Large intestine (tissue), 3 donors: ENCODE data around the gene SPRN. TPM values are rescaled to one million over a fixed set of nuclear protein-coding genes. Genes with fewer than 3 reads are reported as not detected.

ENCODE experiments used
- DNase-seq, 2 donors: peaks; one replicate each; pipeline versions ENCODE4 v3.0.0 to v3.0.0-alpha.2; 2013
- H3K27ac ChIP-seq: one replicate; pipeline ENCODE4 v1.5.1; 2013; ENCODE audit warnings: low read length
- H3K27me3 ChIP-seq: 2 replicates; pipeline ENCODE4 v1.6.1; 2013; ENCODE audit warnings: low read length; ENCODE audit not compliant: control insufficient read depth, insufficient read depth
- H3K36me3 ChIP-seq: 2 replicates; pipeline ENCODE4 v1.6.1; 2013; ENCODE audit warnings: low read length; ENCODE audit not compliant: control insufficient read depth, insufficient read depth
- H3K4me1 ChIP-seq: one replicate; pipeline ENCODE4 v1.6.1; 2013; ENCODE audit warnings: low read length; ENCODE audit not compliant: control insufficient read depth, insufficient read depth
- H3K4me3 ChIP-seq: one replicate; pipeline ENCODE4 v1.5.1; 2013; ENCODE audit warnings: low read length
- H3K9me3 ChIP-seq: one replicate; pipeline ENCODE4 v1.6.1; 2013; ENCODE audit warnings: mild to moderate bottlenecking, low read depth, low read length, moderate library complexity; ENCODE audit not compliant: control insufficient read depth
- WGBS: methylation state at CpG from one replicate; pipeline ENCODE4 v1.1.5; 2013; ENCODE audit warnings: low lambda C conversion rate; ENCODE audit not compliant: insufficient coverage; 5-methylcytosine and 5-hydroxymethylcytosine counted together
- polyA plus RNA-seq: library from polyadenylated mRNA; unstranded; fragments of 120-200 nt; gene quantifications from one replicate; pipeline ENCODE4 v1.2.1, GENCODE V29; 2013

The SPRN gene
- polyA plus RNA-seq, 1 donor: 4.9 TPM

DNA sequence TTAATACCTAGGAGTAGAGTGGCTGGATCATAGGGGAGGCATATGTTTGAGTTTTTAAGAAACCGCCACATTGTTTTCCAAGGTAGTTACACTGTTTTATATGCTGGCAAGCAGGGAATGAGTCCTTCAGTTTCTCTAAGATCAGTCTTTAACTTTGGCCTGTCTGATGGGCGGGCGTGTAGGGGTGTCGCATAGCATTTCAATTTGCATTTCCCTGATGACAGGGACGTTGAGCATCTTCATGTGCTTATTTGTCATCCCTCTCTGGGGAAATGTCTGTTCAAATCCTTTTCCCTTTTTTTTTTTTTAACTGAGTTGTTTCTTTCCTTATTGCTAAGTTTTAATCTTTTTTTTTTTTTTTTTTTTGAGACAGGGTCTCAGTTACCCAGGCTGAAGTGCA lies 20.6 kb downstream of the SPRN start:
- Histone ChIP-seq H3K27ac (no peak overlapping the region), H3K36me3 (peaks cover 74% of the 10 kb centered on the region)

DNA sequence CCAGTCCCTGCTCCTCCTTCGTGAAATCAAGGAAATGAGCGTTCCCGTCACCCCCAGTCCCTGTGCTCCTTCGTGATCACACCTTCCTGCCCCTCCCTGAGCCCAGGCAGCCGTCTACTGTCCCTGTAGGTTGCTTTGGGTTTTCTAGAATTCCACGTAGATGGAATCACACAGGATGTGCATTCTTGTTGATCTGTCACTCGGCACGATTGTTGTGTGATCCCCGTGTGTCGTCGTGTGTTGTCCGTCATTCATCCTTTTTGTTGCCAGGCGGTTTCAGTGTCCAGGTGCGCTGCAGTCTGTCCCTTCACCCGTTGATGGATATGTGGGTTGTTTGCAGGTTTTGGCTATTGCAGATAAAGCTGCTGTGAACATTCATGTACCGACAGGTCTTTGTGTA lies 21.1 kb downstream of the SPRN start:
- no peaks in the 10 kb centered on the region for H3K9me3 ChIP-seq
- H3K36me3 ChIP-seq: peaks cover 75% of the 10 kb centered on the region
- no peak for DNase-seq
- no peaks in the 10 kb centered on the region for H3K27me3 ChIP-seq
- no peak overlapping the region for H3K27ac ChIP-seq
- H3K4me3 ChIP-seq: no peak overlapping the region
- no peaks in the 10 kb centered on the region for H3K4me1 ChIP-seq
- 93% methylated on average over 3 of the region's 16 CpGs for WGBS

More for the DNA sequence above, 20.6 kb downstream of the SPRN start:
- no peaks in the 10 kb centered on the region for H3K4me1 ChIP-seq
- no peaks in the 10 kb centered on the region for H3K27me3 ChIP-seq
- 60% methylated on average over 1 of the region's 5 CpGs for WGBS
- no peaks in the 10 kb centered on the region for H3K9me3 ChIP-seq
- no peak for DNase-seq
- no peak overlapping the region for H3K4me3 ChIP-seq

DNA sequence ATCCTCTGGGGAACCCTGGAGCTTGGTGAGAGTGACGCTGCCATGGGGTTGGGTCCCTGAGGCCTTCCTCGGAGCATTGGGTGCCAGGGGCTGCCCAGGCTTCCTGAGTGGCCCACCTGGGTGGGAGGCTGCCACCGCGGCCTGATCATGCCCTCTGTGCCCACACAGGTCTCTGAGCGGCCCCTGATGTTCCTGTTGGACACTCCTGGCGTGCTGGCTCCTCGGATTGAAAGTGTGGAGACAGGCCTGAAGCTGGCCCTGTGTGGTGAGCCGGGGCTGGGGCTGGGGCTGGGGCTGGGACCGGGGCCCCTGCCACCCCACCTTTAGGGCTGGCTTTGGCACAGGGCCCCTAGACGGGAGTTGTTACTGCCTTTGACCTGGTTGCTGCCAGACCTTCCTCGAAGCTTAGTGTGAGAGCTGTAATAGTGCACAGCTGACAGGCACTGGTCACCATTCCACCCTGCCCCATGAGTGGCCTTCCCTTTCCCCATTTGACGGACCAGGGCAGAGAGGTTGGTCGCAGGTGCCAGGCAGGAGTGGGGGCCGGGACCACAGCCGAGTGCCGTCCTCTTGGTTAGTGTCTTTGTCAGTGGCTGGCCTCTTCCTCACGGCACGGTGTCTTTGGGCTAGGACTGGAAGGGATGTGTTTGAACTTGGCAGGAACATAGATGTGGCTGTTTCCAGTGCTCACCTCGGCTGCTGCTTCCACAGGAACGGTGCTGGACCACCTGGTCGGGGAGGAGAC lies 22.3 kb downstream of the SPRN start:
- H3K4me1 ChIP-seq: no peaks in the 10 kb centered on the region
- H3K9me3 ChIP-seq: no peaks in the 10 kb centered on the region
- no peak for DNase-seq
- H3K36me3 ChIP-seq: peaks cover 73% of the 10 kb centered on the region
- no peaks in the 10 kb centered on the region for H3K27me3 ChIP-seq
- no CpG with 5 or more reads among the region's 21 CpGs for WGBS
- no peak overlapping the region for H3K27ac ChIP-seq
- H3K4me3 ChIP-seq: no peak overlapping the region

DNA sequence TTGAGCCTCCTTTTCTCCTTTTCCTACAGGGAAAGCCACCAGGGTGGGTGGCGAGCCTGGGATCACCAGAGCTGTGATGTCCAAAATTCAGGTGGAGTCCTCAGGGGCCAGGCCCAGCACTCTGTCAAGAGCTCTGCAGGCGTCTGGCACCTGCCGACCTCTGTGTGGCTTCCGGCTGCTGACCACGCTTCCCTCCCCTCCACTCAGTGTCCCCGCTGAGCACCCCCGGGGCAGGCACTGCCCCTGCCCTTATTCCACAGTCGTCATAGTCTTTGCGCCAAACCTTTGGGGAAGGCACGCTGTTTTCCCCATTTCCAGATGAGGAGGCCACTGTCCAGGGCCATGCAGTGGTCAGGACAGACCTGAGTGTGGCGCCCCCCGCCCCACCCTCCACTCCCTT lies 22.9 kb downstream of the SPRN start:
- H3K9me3 ChIP-seq: no peaks in the 10 kb centered on the region
- H3K4me3 ChIP-seq: no peak overlapping the region
- H3K4me1 ChIP-seq: no peaks in the 10 kb centered on the region
- WGBS: no CpG with 5 or more reads among the region's 12 CpGs
- H3K27me3 ChIP-seq: no peaks in the 10 kb centered on the region
- H3K36me3 ChIP-seq: peaks cover 72% of the 10 kb centered on the region
- H3K27ac ChIP-seq: no peak overlapping the region
- no peak for DNase-seq

DNA sequence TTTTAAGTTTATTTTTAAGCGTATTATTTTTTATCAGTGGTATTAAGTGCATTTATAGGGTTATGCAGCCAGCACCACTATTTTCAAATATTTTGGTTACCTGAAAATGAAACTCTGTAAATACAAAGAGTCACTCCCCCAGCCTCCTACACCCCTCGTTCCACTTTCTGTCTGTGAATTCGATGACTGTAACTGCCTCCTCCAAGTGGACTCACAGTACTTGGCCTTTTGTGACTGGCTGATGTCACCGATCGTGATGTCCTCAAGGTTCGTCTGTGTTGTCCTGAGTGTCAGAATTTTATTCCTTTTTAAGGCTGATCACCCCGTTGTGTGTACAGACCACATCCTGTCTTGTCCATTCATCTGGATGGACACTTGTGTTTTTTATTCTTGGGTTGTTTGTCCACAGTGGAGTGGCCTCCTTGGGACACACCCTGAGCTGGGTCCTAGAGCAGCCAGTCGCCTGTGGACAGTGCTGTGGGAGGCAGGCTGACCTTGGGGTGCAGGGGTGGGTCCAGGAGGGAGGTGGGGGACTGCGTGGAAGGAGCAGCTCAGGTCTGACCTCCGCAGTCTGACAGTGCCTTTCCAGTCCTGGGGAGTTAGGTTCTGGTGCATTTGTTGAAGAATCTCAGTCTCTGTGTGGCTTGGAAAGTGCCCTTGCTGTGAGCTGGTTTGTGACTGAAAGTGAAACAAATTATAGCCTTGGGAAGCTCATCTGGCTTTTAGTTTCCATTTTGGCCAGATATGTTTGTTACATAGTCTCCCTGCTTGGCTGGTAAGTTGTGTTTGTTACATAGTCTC lies 23.6 kb downstream of the SPRN start:
- 100% methylated on average over 1 of the region's 10 CpGs for WGBS
- Histone ChIP-seq H3K36me3 (peaks cover 76% of the 10 kb centered on the region), H3K27me3 (no peaks in the 10 kb centered on the region), H3K9me3 (no peaks in the 10 kb centered on the region), H3K4me3 (no peak overlapping the region), H3K4me1 (no peaks in the 10 kb centered on the region), H3K27ac (no peak overlapping the region)
- no peak for DNase-seq

- Histone ChIP-seq H3K4me1 (peaks cover 7% of the 10 kb centered on the region), H3K27ac (no peak overlapping the region), H3K4me3 (no peak overlapping the region), H3K27me3 (no peaks in the 10 kb centered on the region), H3K36me3 (peaks cover 64% of the 10 kb centered on the region), H3K9me3 (no peaks in the 10 kb centered on the region)
- WGBS: no CpG with 5 or more reads among the region's 19 CpGs
- DNase-seq: no peak
Measured at GRCh38 chr10:133399123-133399601, 25.3 kb downstream of the SPRN start.

- Histone ChIP-seq H3K4me1 (peaks cover 7% of the 10 kb centered on the region), H3K27ac (no peak overlapping the region), H3K27me3 (no peaks in the 10 kb centered on the region), H3K4me3 (no peak overlapping the region), H3K36me3 (peaks cover 57% of the 10 kb centered on the region), H3K9me3 (no peaks in the 10 kb centered on the region)
- no peak for DNase-seq
- no CpG with 5 or more reads among the region's 7 CpGs for WGBS
Measured at GRCh38 chr10:133397938-133398337, 26.5 kb downstream of the SPRN start.

GRCh38 chr10:133396035-133396624 lies 28.3 kb downstream of the SPRN start:
- H3K4me3 ChIP-seq: no peak overlapping the region
- H3K4me1 ChIP-seq: peaks cover 7% of the 10 kb centered on the region
- WGBS: no CpG with 5 or more reads among the region's 19 CpGs
- DNase-seq: no peak
- H3K27ac ChIP-seq: no peak overlapping the region
- H3K36me3 ChIP-seq: peaks cover 44% of the 10 kb centered on the region
- no peaks in the 10 kb centered on the region for H3K27me3 ChIP-seq
- H3K9me3 ChIP-seq: no peaks in the 10 kb centered on the region

DNA sequence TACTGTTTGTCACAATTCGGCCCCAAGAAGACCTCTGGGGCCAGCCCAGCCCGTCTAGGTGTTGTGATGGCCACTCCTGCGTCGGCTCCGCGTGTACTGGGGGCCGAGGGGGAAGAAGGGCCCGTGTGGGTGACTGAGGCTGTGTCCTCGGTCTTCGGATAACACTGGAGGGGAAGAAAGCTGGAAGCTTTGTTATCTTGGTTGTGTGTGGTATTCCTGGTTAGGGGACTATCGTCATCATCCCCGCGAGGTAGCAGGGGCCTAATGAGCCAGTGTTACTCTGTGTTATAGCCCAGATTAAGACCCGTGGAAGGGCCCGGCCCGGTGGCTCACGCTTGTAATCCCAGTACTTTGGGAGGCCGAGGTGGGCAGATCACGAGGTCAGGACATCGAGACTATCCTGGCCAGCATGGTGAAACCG lies 29.6 kb downstream of the SPRN start:
- Histone ChIP-seq H3K4me3 (peak overlapping the region; percentile 82), H3K27me3 (no peaks in the 10 kb centered on the region), H3K36me3 (peaks cover 35% of the 10 kb centered on the region), H3K4me1 (peaks cover 7% of the 10 kb centered on the region), H3K9me3 (no peaks in the 10 kb centered on the region), H3K27ac (peak overlapping the region; percentile 78)
- no CpG with 5 or more reads among the region's 21 CpGs for WGBS
- DNase-seq: peak in 1 of 2 donors; percentile 38

- Histone ChIP-seq H3K27ac (peak within 1 kb of the TSS; percentile 78), H3K4me3 (peak within 1 kb of the TSS; percentile 82), H3K9me3 (no peaks in the 10 kb centered on the region), H3K36me3 (peaks cover 34% of the 10 kb centered on the region), H3K4me1 (peaks cover 7% of the 10 kb centered on the region), H3K27me3 (no peaks in the 10 kb centered on the region)
- WGBS: no CpG with 5 or more reads among the region's 69 CpGs
- DNase-seq: peak; percentile 96
Measured at GRCh38 chr10:133394064-133394663, 30.3 kb downstream of the SPRN start, which contains the start of gene MTG1. Gene MTG1 (plus strand): TSS chr10:133394157. CDS start chr10:133394221, 64 bp downstream.
